ENCODE results near the gene FXN. TPM values are rescaled to one million over a fixed set of nuclear protein-coding genes. Genes with fewer than 3 reads are reported as not detected.
"Not testable (repeated sequence)": the region's sequence is repeated elsewhere in the genome, so short reads cannot be mapped to it uniquely, and the experiment has no call there.

Gene FXN
- 2.4 and 8.7 TPM in 2 replicates for total RNA-seq (ENCODE audit: low replicate concordance)

- H3K4me3 ChIP-seq (ENCODE audit: low read depth, low read length): peak within 1 kb of the TSS; percentile 96
- DNase-seq (ENCODE audit: low read depth): peak; percentile 77
- peak; percentile 99 for TF ChIP-seq CTCF (IDR thresholded peaks at IDR 0.05; ENCODE audit: insufficient read depth, low read length)
Measured at GRCh38 chr9:69035438-69036308, at the start of gene FXN. Gene FXN, plus strand, starts transcription at chr9:69035752. Its CDS starts 31 bp downstream, at chr9:69035783.

GRCh38 chr9:68986949-68987348 lies 48.6 kb upstream of the FXN start:
- not testable (repeated sequence) for H3K4me3 ChIP-seq (ENCODE audit: low read depth, low read length); DNase-seq (ENCODE audit: low read depth)

DNA sequence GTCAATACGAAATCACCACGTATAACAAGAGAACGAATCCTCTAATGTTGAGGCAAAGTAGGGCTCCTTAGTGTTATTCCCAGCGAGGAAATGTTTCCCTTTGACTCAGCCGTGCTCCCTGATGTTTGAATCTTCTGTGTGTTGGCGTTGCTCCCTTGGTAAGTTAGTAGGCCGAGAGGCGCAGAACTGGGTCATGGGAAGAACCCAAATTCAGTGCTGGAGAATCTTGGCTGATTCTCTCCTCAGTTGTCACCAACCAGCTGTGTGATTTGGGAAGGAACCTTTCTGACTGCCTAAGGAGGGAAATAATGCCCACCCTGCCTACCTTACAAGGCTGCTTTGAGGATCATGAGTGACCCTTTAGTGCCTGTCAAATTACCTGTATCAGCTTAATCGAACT lies 44.1 kb upstream of the FXN start:
- TF ChIP-seq CTCF (IDR thresholded peaks at IDR 0.05; ENCODE audit: insufficient read depth, low read length): no peak
- DNase-seq (ENCODE audit: low read depth): no peak
- no peak overlapping the region for H3K4me3 ChIP-seq (ENCODE audit: low read depth, low read length)

DNA sequence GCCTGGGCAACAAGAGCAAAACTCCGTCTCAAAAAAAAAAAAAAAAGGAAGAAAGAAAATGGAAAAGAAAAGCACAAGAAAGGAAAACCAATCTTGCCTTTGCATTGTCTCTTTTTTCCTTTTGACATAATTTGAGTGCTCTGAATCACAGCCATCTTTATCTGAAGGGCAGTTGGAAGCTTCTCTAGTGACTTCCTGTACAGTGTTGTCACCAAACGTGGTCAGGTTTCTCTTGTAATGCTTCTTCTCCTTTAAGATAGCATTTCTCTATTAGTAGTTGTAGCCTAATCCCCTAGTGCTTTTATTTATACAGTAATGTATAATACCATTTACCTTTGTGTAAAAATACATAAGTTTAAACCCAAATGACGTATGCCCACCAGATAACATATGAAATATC lies 39.8 kb upstream of the FXN start:
- DNase-seq (ENCODE audit: low read depth): no peak
- no peak for TF ChIP-seq CTCF (IDR thresholded peaks at IDR 0.05; ENCODE audit: insufficient read depth, low read length)

GRCh38 chr9:68996462-68996861 lies 39.1 kb upstream of the FXN start:
- DNase-seq (ENCODE audit: low read depth): no peak
- TF ChIP-seq CTCF (IDR thresholded peaks at IDR 0.05; ENCODE audit: insufficient read depth, low read length): no peak

More for the DNA sequence above, 39.8 kb upstream of the FXN start:
- H3K4me3 ChIP-seq (ENCODE audit: low read depth, low read length): no peak overlapping the region

GRCh38 chr9:68997666-68998065 lies 37.9 kb upstream of the FXN start:
- no peak for DNase-seq (ENCODE audit: low read depth)
- no peak for TF ChIP-seq CTCF (IDR thresholded peaks at IDR 0.05; ENCODE audit: insufficient read depth, low read length)
- H3K4me3 ChIP-seq (ENCODE audit: low read depth, low read length): no peak overlapping the region

More at GRCh38 chr9:68996462-68996861, 39.1 kb upstream of the FXN start:
- no peak overlapping the region for H3K4me3 ChIP-seq (ENCODE audit: low read depth, low read length)

- no peak overlapping the region for H3K4me3 ChIP-seq (ENCODE audit: low read depth, low read length)
- TF ChIP-seq CTCF (IDR thresholded peaks at IDR 0.05; ENCODE audit: insufficient read depth, low read length): no peak
- DNase-seq (ENCODE audit: low read depth): no peak
Measured at GRCh38 chr9:68998385-68998784, 37.2 kb upstream of the FXN start.

Data from fibroblast of the aortic adventitia (primary cell).